CD4-positive, alpha-beta T cell treated with Interleukin-6 at 100 ng/mL for 8 hours (primary cell): Measurements from ENCODE around the gene ZNF502.

ENCODE experiments used
- DNase-seq: peaks from one replicate; pipeline ENCODE4 v3.0.0-alpha.2; 2020; ENCODE audit warnings: mixed read lengths, low spot score

Gene ZNF502

DNA sequence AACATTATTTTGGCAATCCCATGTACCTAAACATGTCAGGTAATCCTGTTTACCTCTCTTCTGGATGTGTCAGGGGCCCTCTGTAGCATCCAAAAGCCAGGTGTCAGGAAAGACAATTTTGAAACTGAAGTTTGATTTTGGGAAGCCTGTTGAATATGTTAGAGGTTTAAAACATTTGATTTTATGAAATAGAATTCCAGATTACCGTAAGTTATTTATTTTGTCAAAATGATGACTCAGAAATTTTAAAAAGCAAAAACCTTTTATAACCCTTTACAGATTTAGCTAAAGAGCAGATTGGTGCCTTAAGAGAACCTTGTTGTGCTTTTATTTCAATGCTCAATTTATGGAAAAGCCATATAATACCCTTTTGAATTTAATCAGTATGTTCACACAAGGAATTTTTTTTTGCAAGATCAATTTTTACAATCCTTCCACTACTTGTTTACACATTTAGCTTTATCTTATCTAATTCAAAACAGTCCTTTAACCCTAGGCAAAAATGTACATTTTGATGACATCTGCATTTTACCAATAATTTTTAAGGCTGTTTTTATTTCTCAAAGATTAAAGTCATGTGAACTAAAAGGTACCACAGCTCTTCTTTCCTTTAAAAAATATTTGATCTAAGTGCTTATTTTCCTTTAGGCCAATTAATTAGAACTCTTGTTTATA lies 59.1 kb downstream of the ZNF502 start:
- DNase-seq = no peak

DNA sequence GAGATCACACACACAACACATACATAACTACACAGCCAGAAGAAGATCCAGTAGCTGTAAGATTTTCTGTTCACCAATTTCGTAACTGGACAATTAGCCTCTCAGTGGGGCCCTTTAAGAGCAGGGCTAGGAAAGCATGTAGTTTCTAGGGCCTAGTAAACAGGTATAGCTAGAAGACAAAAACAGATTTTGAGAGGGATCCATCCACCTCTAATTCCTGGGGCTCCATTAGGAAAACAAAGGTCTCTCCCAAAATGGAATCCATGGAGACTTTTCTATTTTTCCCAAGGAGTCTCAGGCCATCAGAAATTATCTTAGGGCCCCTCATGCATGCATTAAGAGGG lies 59.6 kb downstream of the ZNF502 start:
- DNase-seq = no peak
